Vagina (tissue), 2 donors: ENCODE data around the gene C2CD2L. TPM values are rescaled to one million over a fixed set of nuclear protein-coding genes. Genes with fewer than 3 reads are reported as not detected.

Experiments used
- DNase-seq, 2 donors: peaks; one replicate each; pipeline ENCODE4 v3.0.0-alpha.2; 2017; ENCODE audit errors: extremely low spot score in 2 of 2
- H3K27ac ChIP-seq: fragments of 200-600 bp; sonication (generic); one replicate; pipeline ENCODE4 v1.5.1; 2019
- H3K27me3 ChIP-seq: fragments of 200-600 bp; sonication (generic); one replicate; pipeline ENCODE4 v1.5.1; 2019
- H3K36me3 ChIP-seq, 2 donors: fragments of 200-600 bp; sonication (generic); one replicate each; pipeline ENCODE4 v1.5.1; 2017 to 2019
- H3K4me1 ChIP-seq: fragments of 200-600 bp; sonication (generic); one replicate; pipeline ENCODE4 v1.5.1; 2019
- H3K4me3 ChIP-seq, 2 donors: fragments of 200-600 bp; sonication (generic); 1 replicate in 1 of 2; 2 replicates in 1 of 2; pipeline ENCODE4 v1.5.1; 2016 to 2019
- H3K9me3 ChIP-seq: fragments of 200-600 bp; sonication (generic); one replicate; pipeline ENCODE4 v1.5.1; 2019
- POLR2A ChIP-seq, 2 donors: fragments of 450-650 bp; IDR thresholded peaks; one replicate each; pipeline ENCODE4 v1.6.1; 2017; ENCODE audit warnings: antibody characterized with exemption in 2 of 2, mild to moderate bottlenecking in 2 of 2, moderate library complexity in 2 of 2
- POLR2AphosphoS5 ChIP-seq, 2 donors: sonication (generic); formaldehyde crosslinking; IDR thresholded peaks; one replicate each; pipeline ENCODE4 v1.9.0; 2017; ENCODE audit warnings: antibody characterized with exemption in 2 of 2, mild to moderate bottlenecking in 2 of 2, low read depth in 1 of 2; ENCODE audit not compliant: insufficient read depth in 1 of 2
- intact Hi-C: fragments of 100-400 bp; cut with DNase I; formaldehyde crosslinking; loops from one replicate; pipeline ENCODE4 v1.15.1; 2023
- total RNA-seq: library from RNA; depleted of rRNA; stranded (reverse); fragments of >200 nt; gene quantifications from one replicate; pipeline ENCODE4 v1.2.3, GENCODE V29; 2016
- TF ChIP-seq, protein P1 (sequence below), 3 experiments: fragments of 450-650 bp in 2 of 3; fragments of 200-600 bp in 1 of 3; sonication (generic) in 1 of 3; IDR thresholded peaks; one replicate each; pipeline ENCODE4 v1.5.1; 2017 to 2019; ENCODE audit warnings: antibody characterized with exemption in 3 of 3, mild to moderate bottlenecking in 2 of 3, moderate library complexity in 2 of 3

Gene C2CD2L
- total RNA-seq, 1 donor from 2014 or later = 7.1 TPM

DNA sequence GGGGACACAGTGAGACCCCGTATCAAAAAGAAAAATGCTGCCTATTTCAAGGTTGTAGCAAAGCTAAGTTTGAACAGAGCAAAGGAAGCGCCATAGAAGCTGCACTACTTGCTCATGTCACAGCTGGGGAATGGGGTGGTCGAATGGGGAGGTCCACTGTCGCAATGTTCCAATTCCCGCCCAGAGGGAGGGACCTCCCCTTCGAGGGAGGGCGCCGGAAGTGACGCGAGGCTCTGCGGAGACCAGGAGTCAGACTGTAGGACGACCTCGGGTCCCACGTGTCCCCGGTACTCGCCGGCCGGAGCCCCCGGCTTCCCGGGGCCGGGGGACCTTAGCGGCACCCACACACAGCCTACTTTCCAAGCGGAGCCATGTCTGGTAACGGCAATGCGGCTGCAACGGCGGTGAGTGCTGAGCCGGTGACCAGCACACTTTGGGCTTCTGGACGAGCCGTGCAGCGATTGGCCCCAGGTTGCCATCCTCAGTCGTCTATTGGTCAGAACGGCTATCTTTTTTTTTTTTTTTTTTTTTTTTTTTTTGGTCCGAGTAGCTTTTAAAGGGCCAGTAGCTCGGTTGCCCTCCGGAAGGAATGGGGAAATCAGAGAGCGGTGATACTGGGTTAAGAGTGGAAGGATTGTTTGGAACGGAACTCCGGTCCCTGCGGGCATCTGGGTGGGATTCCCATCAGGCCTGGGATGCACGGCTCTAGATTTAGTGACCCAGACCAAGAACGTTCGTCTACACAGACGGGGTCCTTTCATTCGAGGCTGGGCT, 22.3 kb upstream of the C2CD2L start, which contains the start of gene HMBS:
TSS of gene HMBS (plus strand) at position 219 of the 774 bp plus-strand sequence. CDS start at position 372, 153 bp downstream.
- Histone ChIP-seq H3K9me3 (no peaks in the 10 kb centered on the region), H3K27ac (peak within 1 kb of the TSS; percentile 63), H3K4me3 (peak within 1 kb of the TSS; percentile 63 to 80), H3K36me3 (peaks cover 0 to 26% of the 10 kb centered on the region in 2 donors), H3K4me1 (peaks cover 16% of the 10 kb centered on the region), H3K27me3 (no peaks in the 10 kb centered on the region)
- TF ChIP-seq POLR2A (IDR thresholded peaks at IDR 0.05) = no peak
- peak; percentile 85 to 89 for TF ChIP-seq POLR2AphosphoS5 (IDR thresholded peaks at IDR 0.05; ENCODE audit: insufficient read depth in 1 of 2, low read depth in 1 of 2)
- intact Hi-C loops = no loop called here
- peak in 1 of 2 donors; percentile 98 for DNase-seq

DNA sequence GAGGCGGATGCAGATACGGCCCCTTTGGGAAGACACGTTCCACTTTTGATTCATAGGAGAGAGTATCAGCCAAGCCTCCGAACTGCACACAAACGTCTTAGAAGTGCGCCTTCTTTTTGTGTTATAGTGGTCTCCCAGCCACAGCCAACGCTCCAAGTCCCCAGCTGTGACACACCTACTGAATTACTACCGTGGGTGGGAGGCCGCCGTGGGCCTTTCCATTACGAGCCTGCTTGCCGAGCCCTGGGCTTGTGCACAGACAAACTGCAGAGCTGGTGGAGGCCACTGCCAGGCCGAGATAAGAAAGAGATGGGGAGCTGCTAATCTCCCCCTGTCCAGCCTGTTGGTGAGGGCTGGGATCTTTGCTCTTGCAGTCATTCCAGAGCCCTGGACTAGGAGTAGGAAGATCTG, 21.7 kb upstream of the C2CD2L start:
- peak overlapping the region; percentile 63 for H3K27ac ChIP-seq
- peak overlapping the region; percentile 63 to 80 for H3K4me3 ChIP-seq
- H3K27me3 ChIP-seq = no peaks in the 10 kb centered on the region
- H3K4me1 ChIP-seq = peaks cover 16% of the 10 kb centered on the region
- TF ChIP-seq, protein P1, sequence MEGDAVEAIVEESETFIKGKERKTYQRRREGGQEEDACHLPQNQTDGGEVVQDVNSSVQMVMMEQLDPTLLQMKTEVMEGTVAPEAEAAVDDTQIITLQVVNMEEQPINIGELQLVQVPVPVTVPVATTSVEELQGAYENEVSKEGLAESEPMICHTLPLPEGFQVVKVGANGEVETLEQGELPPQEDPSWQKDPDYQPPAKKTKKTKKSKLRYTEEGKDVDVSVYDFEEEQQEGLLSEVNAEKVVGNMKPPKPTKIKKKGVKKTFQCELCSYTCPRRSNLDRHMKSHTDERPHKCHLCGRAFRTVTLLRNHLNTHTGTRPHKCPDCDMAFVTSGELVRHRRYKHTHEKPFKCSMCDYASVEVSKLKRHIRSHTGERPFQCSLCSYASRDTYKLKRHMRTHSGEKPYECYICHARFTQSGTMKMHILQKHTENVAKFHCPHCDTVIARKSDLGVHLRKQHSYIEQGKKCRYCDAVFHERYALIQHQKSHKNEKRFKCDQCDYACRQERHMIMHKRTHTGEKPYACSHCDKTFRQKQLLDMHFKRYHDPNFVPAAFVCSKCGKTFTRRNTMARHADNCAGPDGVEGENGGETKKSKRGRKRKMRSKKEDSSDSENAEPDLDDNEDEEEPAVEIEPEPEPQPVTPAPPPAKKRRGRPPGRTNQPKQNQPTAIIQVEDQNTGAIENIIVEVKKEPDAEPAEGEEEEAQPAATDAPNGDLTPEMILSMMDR (IDR thresholded peaks at IDR 0.05) = no peak
- no peak for TF ChIP-seq POLR2A (IDR thresholded peaks at IDR 0.05)
- TF ChIP-seq POLR2AphosphoS5 (IDR thresholded peaks at IDR 0.05; ENCODE audit: insufficient read depth in 1 of 2, low read depth in 1 of 2) = no peak
- H3K36me3 ChIP-seq = peaks cover 0 to 20% of the 10 kb centered on the region in 2 donors
- DNase-seq = no peak
- no peaks in the 10 kb centered on the region for H3K9me3 ChIP-seq
- intact Hi-C loops = no loop called here

DNA sequence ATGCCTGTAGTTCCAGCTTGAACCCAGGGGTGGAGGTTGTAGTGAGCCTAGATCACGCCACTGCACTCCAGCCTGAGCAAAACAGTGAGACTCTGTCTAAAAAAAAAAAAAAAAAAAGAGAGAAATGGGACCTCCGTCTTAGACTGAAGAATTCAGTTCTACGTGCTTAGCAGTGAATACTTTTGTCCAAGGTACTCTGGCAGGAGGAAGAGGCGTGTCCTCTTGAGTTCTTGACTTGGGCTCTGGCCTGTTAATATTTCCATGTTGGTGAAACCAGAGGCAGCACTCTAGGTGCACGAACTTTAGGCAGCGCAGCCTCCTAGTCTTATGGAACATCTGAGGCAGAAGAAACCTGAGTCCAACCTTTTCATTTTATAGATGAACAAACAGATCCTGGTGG, 20.0 kb upstream of the C2CD2L start:
- H3K9me3 ChIP-seq = no peaks in the 10 kb centered on the region
- TF ChIP-seq POLR2AphosphoS5 (IDR thresholded peaks at IDR 0.05; ENCODE audit: insufficient read depth in 1 of 2, low read depth in 1 of 2) (no peak), POLR2A (IDR thresholded peaks at IDR 0.05) (no peak)
- TF ChIP-seq, protein P1 (IDR thresholded peaks at IDR 0.05) = no peak
- no peak overlapping the region for H3K4me3 ChIP-seq
- no peak overlapping the region for H3K27ac ChIP-seq
- H3K4me1 ChIP-seq = peaks cover 16% of the 10 kb centered on the region
- peaks cover 0 to 3% of the 10 kb centered on the region in 2 donors for H3K36me3 ChIP-seq
- no peak for DNase-seq
- intact Hi-C loops = no loop called here
- H3K27me3 ChIP-seq = no peaks in the 10 kb centered on the region

DNA sequence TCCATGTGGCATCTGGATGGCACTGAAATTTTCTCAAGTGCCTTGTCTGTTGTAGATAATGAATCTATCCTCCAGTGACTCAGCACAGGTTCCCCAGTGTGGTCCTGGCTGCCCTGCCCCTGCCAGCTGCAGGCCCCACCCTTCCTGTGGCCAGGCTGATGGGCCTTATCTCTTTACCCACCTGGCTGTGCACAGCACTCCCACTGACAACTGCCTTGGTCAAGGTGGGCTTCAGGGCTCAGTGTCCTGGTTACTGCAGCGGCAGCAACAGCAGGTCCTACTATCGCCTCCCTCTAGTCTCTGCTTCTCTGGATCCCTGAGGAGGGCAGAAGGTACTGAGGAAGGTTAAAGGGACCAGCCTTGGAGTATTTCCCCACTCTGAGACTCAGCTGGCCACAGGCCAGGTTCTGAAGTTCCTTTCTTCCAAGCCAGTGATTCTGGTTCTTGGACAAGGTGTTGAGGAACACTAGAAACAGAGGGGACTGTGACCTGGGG, 19.4 kb upstream of the C2CD2L start:
- TF ChIP-seq, protein P1 (IDR thresholded peaks at IDR 0.05) = no peak
- TF ChIP-seq POLR2A (IDR thresholded peaks at IDR 0.05) (no peak), POLR2AphosphoS5 (IDR thresholded peaks at IDR 0.05; ENCODE audit: insufficient read depth in 1 of 2, low read depth in 1 of 2) (no peak)
- Histone ChIP-seq H3K27me3 (no peaks in the 10 kb centered on the region), H3K9me3 (no peaks in the 10 kb centered on the region), H3K4me1 (peaks cover 23% of the 10 kb centered on the region), H3K4me3 (no peak overlapping the region), H3K27ac (no peak overlapping the region), H3K36me3 (no peaks in the 10 kb centered on the region)
- intact Hi-C loops = no loop called here
- DNase-seq = no peak

DNA sequence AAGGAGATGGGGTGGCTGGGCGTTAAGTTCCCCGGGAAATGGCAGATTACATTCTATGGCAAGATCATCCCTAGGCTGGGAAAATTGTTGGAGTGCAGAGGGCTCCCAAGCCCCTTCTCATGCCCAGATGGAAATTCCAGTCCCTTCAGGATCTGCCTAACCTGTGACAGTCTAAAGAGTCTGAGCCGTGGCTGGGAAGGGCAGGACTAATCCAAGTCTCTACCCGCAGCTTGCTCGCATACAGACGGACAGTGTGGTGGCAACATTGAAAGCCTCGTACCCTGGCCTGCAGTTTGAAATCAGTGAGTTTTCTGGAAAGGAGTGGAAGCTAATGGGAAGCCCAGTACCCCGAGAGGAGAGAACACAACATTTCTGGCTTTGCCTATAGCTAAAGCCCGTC, 18.7 kb upstream of the C2CD2L start:
- Histone ChIP-seq H3K36me3 (no peaks in the 10 kb centered on the region), H3K4me1 (peaks cover 29% of the 10 kb centered on the region), H3K27ac (no peak overlapping the region), H3K4me3 (no peak overlapping the region), H3K27me3 (no peaks in the 10 kb centered on the region), H3K9me3 (no peaks in the 10 kb centered on the region)
- DNase-seq = no peak
- intact Hi-C loops = no loop called here
- no peak for TF ChIP-seq POLR2A (IDR thresholded peaks at IDR 0.05)
- TF ChIP-seq, protein P1 (IDR thresholded peaks at IDR 0.05) = no peak
- TF ChIP-seq POLR2AphosphoS5 (IDR thresholded peaks at IDR 0.05; ENCODE audit: insufficient read depth in 1 of 2, low read depth in 1 of 2) = no peak
